NCI-H69 (cell line): Measurements from ENCODE around the gene POLA2.
"Not testable (repeated sequence)": the region's sequence is repeated elsewhere in the genome, so short reads cannot be mapped to it uniquely, and the experiment has no call there.

Experiments used
- DNase-seq: peaks from one replicate; lab custom pipeline; 2025; lab: John Stamatoyannopoulos, UW

Gene POLA2

GRCh38 chr11:65261591-65262380 lies at the start of gene POLA2:
TSS of gene POLA2 (plus strand) at chr11:65261962. CDS start at chr11:65262293, 331 bp downstream.
- peak; percentile 99 for DNase-seq

- DNase-seq, result no peak
These were observed 49.4 kb upstream of the POLA2 start for GRCh38 chr11:65212226-65212801.

- DNase-seq, result peak; percentile 55
These were observed 48.2 kb upstream of the POLA2 start for GRCh38 chr11:65213322-65214211.

GRCh38 chr11:65214212-65214845 lies 47.4 kb upstream of the POLA2 start:
- DNase-seq, result no peak

- DNase-seq, result no peak
These were observed 46.2 kb upstream of the POLA2 start for GRCh38 chr11:65215441-65216076.

- no peak for DNase-seq
These were observed 44.9 kb upstream of the POLA2 start for GRCh38 chr11:65216830-65217229.

GRCh38 chr11:65217441-65218423 lies 44.0 kb upstream of the POLA2 start:
- no peak for DNase-seq

GRCh38 chr11:65218446-65218845 lies 43.3 kb upstream of the POLA2 start:
- no peak for DNase-seq

GRCh38 chr11:65219930-65220213 lies 41.9 kb upstream of the POLA2 start:
- DNase-seq, result no peak

- DNase-seq, result no peak
These were observed 40.7 kb upstream of the POLA2 start for GRCh38 chr11:65221026-65221425.

- DNase-seq, result no peak
These were observed 38.8 kb upstream of the POLA2 start for GRCh38 chr11:65223011-65223410.

GRCh38 chr11:65224930-65225278 lies 36.9 kb upstream of the POLA2 start:
- DNase-seq, result no peak

GRCh38 chr11:65225279-65226102 lies 36.3 kb upstream of the POLA2 start:
- no peak for DNase-seq

- no peak for DNase-seq
These were observed 35.7 kb upstream of the POLA2 start for GRCh38 chr11:65226103-65226442.

GRCh38 chr11:65227879-65228278 lies 33.9 kb upstream of the POLA2 start:
- no peak for DNase-seq

GRCh38 chr11:65236194-65237059 lies 25.3 kb upstream of the POLA2 start:
- no peak for DNase-seq

GRCh38 chr11:65238302-65238701 lies 23.5 kb upstream of the POLA2 start:
- DNase-seq, result not testable (repeated sequence)

- no peak for DNase-seq
These were observed 20.6 kb upstream of the POLA2 start for GRCh38 chr11:65241134-65241533.

GRCh38 chr11:65241692-65242091 lies 20.1 kb upstream of the POLA2 start:
- no peak for DNase-seq
